Medulla oblongata (tissue), 1 donor: ENCODE data around the gene JTB.
"Not testable (repeated sequence)": the region's sequence is repeated elsewhere in the genome, so short reads cannot be mapped to it uniquely, and the experiment has no call there.

Source experiments
- DNase-seq: peaks from one replicate; pipeline ENCODE4 v3.0.0-alpha.2; 2015; ENCODE audit errors: extremely low spot score

Gene JTB

GRCh38 chr1:153977250-153978240, at the start of gene JTB:
TSS of gene JTB (minus strand) at chr1:153977674. CDS start at chr1:153977252, 422 bp downstream.
- peak; percentile 93 for DNase-seq

GRCh38 chr1:154019940-154020339, 42.5 kb upstream of the JTB start:
- no peak for DNase-seq

GRCh38 chr1:154019269-154019668, 41.8 kb upstream of the JTB start:
- DNase-seq: no peak

- no peak for DNase-seq
Measured at GRCh38 chr1:154014154-154014907, 36.9 kb upstream of the JTB start.

- not testable (repeated sequence) for DNase-seq
Measured at GRCh38 chr1:154012543-154012942, 35.1 kb upstream of the JTB start.

GRCh38 chr1:154012129-154012528, 34.7 kb upstream of the JTB start:
- no peak for DNase-seq

- DNase-seq: no peak
Measured at GRCh38 chr1:154006136-154006535, 28.7 kb upstream of the JTB start.

- DNase-seq: no peak
Measured at GRCh38 chr1:154000420-154000819, 22.9 kb upstream of the JTB start.

GRCh38 chr1:153996882-153997281, 19.4 kb upstream of the JTB start:
- DNase-seq: not testable (repeated sequence)

- DNase-seq: no peak
Measured at GRCh38 chr1:153995640-153996039, 18.2 kb upstream of the JTB start.

GRCh38 chr1:153995202-153995601, 17.7 kb upstream of the JTB start:
- no peak for DNase-seq

- no peak for DNase-seq
Measured at GRCh38 chr1:153991806-153992205, 14.3 kb upstream of the JTB start.

GRCh38 chr1:153991151-153991630, 13.7 kb upstream of the JTB start:
- DNase-seq: no peak

GRCh38 chr1:153990468-153991150, 13.1 kb upstream of the JTB start, which contains the start of gene RPS27:
TSS of gene RPS27 (plus strand) at chr1:153990762. CDS start at chr1:153990797, 35 bp downstream.
- peak; percentile 99 for DNase-seq

- DNase-seq: no peak
Measured at GRCh38 chr1:153987621-153988020, 10.1 kb upstream of the JTB start.

GRCh38 chr1:153985941-153986761, 8.7 kb upstream of the JTB start, which contains the start of gene RAB13:
TSS of gene RAB13 (minus strand) at chr1:153986339. CDS start at chr1:153986236, 103 bp downstream.
- DNase-seq: peak; percentile 80

- no peak for DNase-seq
Measured at GRCh38 chr1:153985341-153985912, 8.0 kb upstream of the JTB start.

- no peak for DNase-seq
Measured at GRCh38 chr1:153984123-153984894, 6.8 kb upstream of the JTB start.

GRCh38 chr1:153981735-153982134, 4.3 kb upstream of the JTB start:
- not testable (repeated sequence) for DNase-seq

- DNase-seq: not testable (repeated sequence)
Measured at GRCh38 chr1:153979091-153979490, 1.6 kb upstream of the JTB start.
